Mesendoderm (in vitro differentiated cells): ENCODE measurements around the gene ZNF367.

ENCODE experiments used
- DNase-seq: peaks from one replicate; pipeline ENCODE4 v3.0.0; 2013
- H2AK5ac ChIP-seq: 2 replicates; pipeline ENCODE4 v1.6.1; 2013; ENCODE audit warnings: low read length, inconsistent platforms
- H2BK120ac ChIP-seq: 2 replicates; pipeline ENCODE4 v1.6.1; 2013; ENCODE audit warnings: low read depth, mild to moderate bottlenecking, low read length, moderate library complexity, mixed read lengths
- H2BK15ac ChIP-seq: replicated peaks from 2 replicates; pipeline ENCODE4 v1.6.1; 2013; ENCODE audit warnings: low read depth, mild to moderate bottlenecking, moderate library complexity
- H2BK5ac ChIP-seq: 2 replicates; pipeline ENCODE4 v1.6.1; 2013; ENCODE audit warnings: low read length, inconsistent platforms
- H3K18ac ChIP-seq: 2 replicates; pipeline ENCODE4 v1.6.1; 2013; ENCODE audit warnings: mild to moderate bottlenecking, low read length, mixed read lengths
- H3K23ac ChIP-seq: one replicate; pipeline ENCODE4 v1.6.1; 2013; ENCODE audit warnings: low read length
- H3K27ac ChIP-seq: 2 replicates; pipeline ENCODE4 v1.5.1; 2013; ENCODE audit warnings: low read depth, mild to moderate bottlenecking, inconsistent platforms, low read length, moderate library complexity
- H3K27me3 ChIP-seq: 2 replicates; pipeline ENCODE4 v1.6.1; 2013; ENCODE audit warnings: low read length, control low read depth, mild to moderate bottlenecking, inconsistent platforms; ENCODE audit not compliant: insufficient read depth, poor library complexity
- H3K36me3 ChIP-seq: 2 replicates; pipeline ENCODE4 v1.6.1; 2013; ENCODE audit warnings: low read length, inconsistent platforms; ENCODE audit not compliant: control insufficient read depth, insufficient read depth
- H3K4ac ChIP-seq: one replicate; pipeline ENCODE4 v1.6.1; 2013; ENCODE audit warnings: low read depth, mild to moderate bottlenecking, low read length, moderate library complexity
- H3K4me1 ChIP-seq: 2 replicates; pipeline ENCODE4 v1.6.1; 2013; ENCODE audit warnings: low read depth, low read length, inconsistent platforms; ENCODE audit not compliant: control insufficient read depth
- H3K4me2 ChIP-seq: 2 replicates; pipeline ENCODE4 v1.6.1; 2013; ENCODE audit warnings: low read length
- H3K4me3 ChIP-seq: 2 replicates; pipeline ENCODE4 v1.5.1; 2013; ENCODE audit warnings: mild to moderate bottlenecking, low read length
- H3K56ac ChIP-seq: one replicate; pipeline ENCODE4 v1.6.1; 2013; ENCODE audit warnings: low read length
- H3K79me1 ChIP-seq: 2 replicates; pipeline ENCODE4 v1.6.1; 2013; ENCODE audit warnings: low read length, inconsistent platforms
- H3K79me2 ChIP-seq: 2 replicates; pipeline ENCODE4 v1.6.1; 2013; ENCODE audit warnings: mild to moderate bottlenecking, low read length; ENCODE audit not compliant: control insufficient read depth, insufficient read depth
- H3K9ac ChIP-seq: 2 replicates; pipeline ENCODE4 v1.6.1; 2013; ENCODE audit warnings: low read length, inconsistent platforms
- H4K5ac ChIP-seq: one replicate; pipeline ENCODE4 v1.6.1; 2013; ENCODE audit warnings: low read length
- H4K8ac ChIP-seq: one replicate; pipeline ENCODE4 v1.6.1; 2013; ENCODE audit warnings: low read depth, mild to moderate bottlenecking, control low read depth, low read length, moderate library complexity
- WGBS: extraction: QIAGEN DNeasy Blood & Tissue Kit; methylation state at CpG from one replicate; pipeline ENCODE4 v1.1.7; 2013; ENCODE audit warnings: low lambda C conversion rate, missing lambda C conversion rate; ENCODE audit not compliant: insufficient coverage; ENCODE audit errors: extremely low coverage; 5-methylcytosine and 5-hydroxymethylcytosine counted together

Gene ZNF367

GRCh38 chr9:96417051-96417586 is 1.1 kb downstream of the ZNF367 start:
- WGBS = no CpG with 5 or more reads among the region's 50 CpGs
- Histone ChIP-seq H2BK15ac (no peak overlapping the region), H3K79me1 (peaks cover 3% of the 10 kb centered on the region), H3K27ac (no peak overlapping the region), H3K79me2 (peaks cover 36% of the 10 kb centered on the region), H3K36me3 (no peaks in the 10 kb centered on the region), H2BK5ac (no peak overlapping the region), H2BK120ac (no peak overlapping the region), H3K4ac (no peak overlapping the region), H3K4me3 (peak overlapping the region; percentile 90), H3K56ac (peak overlapping the region; percentile 51), H4K8ac (no peak overlapping the region), H4K5ac (no peak overlapping the region), H3K18ac (peak overlapping the region; percentile 42), H3K4me1 (no peaks in the 10 kb centered on the region), H3K4me2 (peak overlapping the region; percentile 70), H2AK5ac (no peak overlapping the region), H3K23ac (no peak overlapping the region), H3K9ac (peak overlapping the region; percentile 77), H3K27me3 (no peaks in the 10 kb centered on the region)
- DNase-seq = peak; percentile 90

GRCh38 chr9:96413302-96414221 is 4.6 kb downstream of the ZNF367 start:
- no peak overlapping the region for H3K23ac ChIP-seq
- H3K79me1 ChIP-seq = peaks cover 9% of the 10 kb centered on the region
- H3K79me2 ChIP-seq = peaks cover 55% of the 10 kb centered on the region
- H3K27ac ChIP-seq = no peak overlapping the region
- H4K5ac ChIP-seq = no peak overlapping the region
- no peak overlapping the region for H2BK5ac ChIP-seq
- no peak overlapping the region for H3K4me3 ChIP-seq
- no peak overlapping the region for H3K4me2 ChIP-seq
- H2BK15ac ChIP-seq = no peak overlapping the region
- DNase-seq = no peak
- no peak overlapping the region for H4K8ac ChIP-seq
- no peak overlapping the region for H2BK120ac ChIP-seq
- H3K9ac ChIP-seq = no peak overlapping the region
- no peak overlapping the region for H3K18ac ChIP-seq
- H2AK5ac ChIP-seq = no peak overlapping the region
- no peak overlapping the region for H3K4ac ChIP-seq
- no peaks in the 10 kb centered on the region for H3K27me3 ChIP-seq
- H3K4me1 ChIP-seq = no peaks in the 10 kb centered on the region
- peaks cover 2% of the 10 kb centered on the region for H3K36me3 ChIP-seq
- H3K56ac ChIP-seq = no peak overlapping the region
- WGBS = no CpG with 5 or more reads among the region's 7 CpGs

GRCh38 chr9:96412174-96412913 is 5.8 kb downstream of the ZNF367 start:
- Histone ChIP-seq H3K9ac (no peak overlapping the region), H2BK5ac (no peak overlapping the region), H3K4ac (no peak overlapping the region), H2BK15ac (no peak overlapping the region), H3K36me3 (peaks cover 2% of the 10 kb centered on the region), H3K4me3 (no peak overlapping the region), H3K23ac (no peak overlapping the region), H4K8ac (no peak overlapping the region), H3K27me3 (no peaks in the 10 kb centered on the region), H3K27ac (no peak overlapping the region), H3K79me1 (peaks cover 9% of the 10 kb centered on the region), H3K18ac (no peak overlapping the region), H3K79me2 (peaks cover 57% of the 10 kb centered on the region), H3K4me1 (no peaks in the 10 kb centered on the region), H3K56ac (no peak overlapping the region), H3K4me2 (no peak overlapping the region), H2BK120ac (no peak overlapping the region), H4K5ac (no peak overlapping the region), H2AK5ac (no peak overlapping the region)
- no CpG with 5 or more reads among the region's 8 CpGs for WGBS
- DNase-seq = no peak

- Histone ChIP-seq H3K36me3 (peaks cover 2% of the 10 kb centered on the region), H3K9ac (no peak overlapping the region), H3K4ac (no peak overlapping the region)
These were observed 6.9 kb downstream of the ZNF367 start for GRCh38 chr9:96411129-96411838.

GRCh38 chr9:96408409-96409280 is 9.5 kb downstream of the ZNF367 start:
- Histone ChIP-seq H3K9ac (no peak overlapping the region), H3K4ac (no peak overlapping the region), H2BK5ac (no peak overlapping the region), H3K79me1 (peaks cover 6% of the 10 kb centered on the region), H3K4me3 (no peak overlapping the region), H4K8ac (no peak overlapping the region), H2BK15ac (no peak overlapping the region), H3K56ac (no peak overlapping the region), H3K4me1 (no peaks in the 10 kb centered on the region), H2BK120ac (no peak overlapping the region), H4K5ac (no peak overlapping the region), H3K23ac (no peak overlapping the region), H3K18ac (no peak overlapping the region), H3K36me3 (peaks cover 2% of the 10 kb centered on the region), H2AK5ac (no peak overlapping the region), H3K27ac (no peak overlapping the region), H3K79me2 (peaks cover 34% of the 10 kb centered on the region), H3K4me2 (no peak overlapping the region), H3K27me3 (no peaks in the 10 kb centered on the region)
- no peak for DNase-seq
- no CpG with 5 or more reads among the region's 9 CpGs for WGBS

More at GRCh38 chr9:96411129-96411838, 6.9 kb downstream of the ZNF367 start:
- Histone ChIP-seq H3K79me1 (peaks cover 6% of the 10 kb centered on the region), H3K56ac (no peak overlapping the region), H3K27ac (no peak overlapping the region), H3K4me2 (no peak overlapping the region), H2BK15ac (no peak overlapping the region), H3K4me1 (no peaks in the 10 kb centered on the region), H4K5ac (no peak overlapping the region), H2BK120ac (no peak overlapping the region), H3K27me3 (no peaks in the 10 kb centered on the region), H3K18ac (no peak overlapping the region), H3K23ac (no peak overlapping the region), H2AK5ac (no peak overlapping the region), H2BK5ac (no peak overlapping the region), H3K79me2 (peaks cover 48% of the 10 kb centered on the region), H3K4me3 (no peak overlapping the region), H4K8ac (no peak overlapping the region)
- no peak for DNase-seq
- WGBS = no CpG with 5 or more reads among the region's 5 CpGs
